Adipocyte (in vitro differentiated cells): Measurements from ENCODE around the gene CASKIN1.

ENCODE experiments used
- DNase-seq: peaks from one replicate; pipeline ENCODE4 v3.0.0-alpha.2; 2015; ENCODE audit warnings: low read depth
- H3K27me3 ChIP-seq: replicated peaks from 2 replicates; pipeline ENCODE4 v1.7.0; 2013; ENCODE audit warnings: mild to moderate bottlenecking, low read length, moderate library complexity; ENCODE audit not compliant: control insufficient read depth, insufficient read depth
- H3K36me3 ChIP-seq: 2 replicates; pipeline ENCODE4 v1.7.0; 2013; ENCODE audit warnings: low read length, mild to moderate bottlenecking, moderate library complexity; ENCODE audit not compliant: control insufficient read depth, insufficient read depth, severe bottlenecking
- H3K4me1 ChIP-seq: 2 replicates; pipeline ENCODE4 v1.7.0; 2013; ENCODE audit warnings: mild to moderate bottlenecking, low read length, moderate library complexity; ENCODE audit not compliant: control insufficient read depth, insufficient read depth
- H3K4me3 ChIP-seq: 2 replicates; pipeline ENCODE4 v1.7.0; 2013; ENCODE audit warnings: mild to moderate bottlenecking, low read length, moderate library complexity
- H3K9ac ChIP-seq: 2 replicates; pipeline ENCODE4 v1.7.0; 2013; ENCODE audit warnings: mild to moderate bottlenecking, low read length, moderate library complexity
- H3K9me3 ChIP-seq: 2 replicates; pipeline ENCODE4 v1.7.0; 2013; ENCODE audit warnings: mild to moderate bottlenecking, low read length, moderate library complexity; ENCODE audit not compliant: control insufficient read depth

Gene CASKIN1

GRCh38 chr16:2186505-2186904 lies 9.9 kb downstream of the CASKIN1 start:
- Histone ChIP-seq H3K4me3 (no peak overlapping the region), H3K36me3 (no peaks in the 10 kb centered on the region)
- DNase-seq = no peak

GRCh38 chr16:2186064-2186463 lies 10.3 kb downstream of the CASKIN1 start:
- no peak overlapping the region for H3K4me3 ChIP-seq
- H3K27me3 ChIP-seq = no peaks in the 10 kb centered on the region
- no peaks in the 10 kb centered on the region for H3K4me1 ChIP-seq
- DNase-seq = no peak
- H3K9me3 ChIP-seq = no peaks in the 10 kb centered on the region
- no peaks in the 10 kb centered on the region for H3K36me3 ChIP-seq
- H3K9ac ChIP-seq = no peak overlapping the region

More at GRCh38 chr16:2186505-2186904, 9.9 kb downstream of the CASKIN1 start:
- Histone ChIP-seq H3K4me1 (no peaks in the 10 kb centered on the region), H3K9me3 (no peaks in the 10 kb centered on the region), H3K9ac (no peak overlapping the region), H3K27me3 (peaks cover under 1% of the 10 kb centered on the region)

GRCh38 chr16:2184962-2185361 lies 11.4 kb downstream of the CASKIN1 start:
- DNase-seq = no peak
- H3K9ac ChIP-seq = no peak overlapping the region
- no peaks in the 10 kb centered on the region for H3K4me1 ChIP-seq

GRCh38 chr16:2184346-2184745 lies 12.1 kb downstream of the CASKIN1 start:
- no peaks in the 10 kb centered on the region for H3K9me3 ChIP-seq
- no peak for DNase-seq
- no peaks in the 10 kb centered on the region for H3K27me3 ChIP-seq
- no peak overlapping the region for H3K4me3 ChIP-seq
- H3K4me1 ChIP-seq = no peaks in the 10 kb centered on the region
- H3K36me3 ChIP-seq = no peaks in the 10 kb centered on the region
- no peak overlapping the region for H3K9ac ChIP-seq

More at GRCh38 chr16:2184962-2185361, 11.4 kb downstream of the CASKIN1 start:
- no peaks in the 10 kb centered on the region for H3K9me3 ChIP-seq
- H3K4me3 ChIP-seq = no peak overlapping the region
- H3K27me3 ChIP-seq = no peaks in the 10 kb centered on the region
- H3K36me3 ChIP-seq = no peaks in the 10 kb centered on the region

- Histone ChIP-seq H3K36me3 (no peaks in the 10 kb centered on the region), H3K27me3 (no peaks in the 10 kb centered on the region), H3K9ac (no peak overlapping the region), H3K4me1 (no peaks in the 10 kb centered on the region), H3K9me3 (no peaks in the 10 kb centered on the region), H3K4me3 (no peak overlapping the region)
- DNase-seq = no peak
These were observed 12.7 kb downstream of the CASKIN1 start for GRCh38 chr16:2183671-2184070.

- Histone ChIP-seq H3K27me3 (no peaks in the 10 kb centered on the region), H3K4me1 (no peaks in the 10 kb centered on the region), H3K9ac (no peak overlapping the region), H3K4me3 (no peak overlapping the region), H3K9me3 (no peaks in the 10 kb centered on the region), H3K36me3 (peaks cover 3% of the 10 kb centered on the region)
- DNase-seq = no peak
These were observed 14.5 kb downstream of the CASKIN1 start for GRCh38 chr16:2181952-2182351.

GRCh38 chr16:2180962-2181923 lies 15.2 kb downstream of the CASKIN1 start:
- Histone ChIP-seq H3K4me1 (no peaks in the 10 kb centered on the region), H3K9me3 (no peaks in the 10 kb centered on the region), H3K27me3 (no peaks in the 10 kb centered on the region), H3K4me3 (no peak overlapping the region), H3K9ac (no peak overlapping the region), H3K36me3 (peaks cover 5% of the 10 kb centered on the region)
- no peak for DNase-seq

GRCh38 chr16:2180461-2180860 lies 15.9 kb downstream of the CASKIN1 start:
- H3K4me1 ChIP-seq = no peaks in the 10 kb centered on the region
- no peak overlapping the region for H3K4me3 ChIP-seq
- no peak for DNase-seq
- no peak overlapping the region for H3K9ac ChIP-seq
- H3K9me3 ChIP-seq = no peaks in the 10 kb centered on the region
- no peaks in the 10 kb centered on the region for H3K27me3 ChIP-seq
- peaks cover 13% of the 10 kb centered on the region for H3K36me3 ChIP-seq

- no peaks in the 10 kb centered on the region for H3K9me3 ChIP-seq
- no peak for DNase-seq
- no peaks in the 10 kb centered on the region for H3K4me1 ChIP-seq
- peaks cover 22% of the 10 kb centered on the region for H3K36me3 ChIP-seq
- H3K9ac ChIP-seq = no peak overlapping the region
- no peaks in the 10 kb centered on the region for H3K27me3 ChIP-seq
- H3K4me3 ChIP-seq = no peak overlapping the region
These were observed 16.8 kb downstream of the CASKIN1 start for GRCh38 chr16:2179576-2179975.

- Histone ChIP-seq H3K4me1 (no peaks in the 10 kb centered on the region), H3K9ac (no peak overlapping the region), H3K9me3 (no peaks in the 10 kb centered on the region), H3K36me3 (peaks cover 26% of the 10 kb centered on the region), H3K4me3 (no peak overlapping the region), H3K27me3 (no peaks in the 10 kb centered on the region)
- DNase-seq = no peak
These were observed 17.3 kb downstream of the CASKIN1 start for GRCh38 chr16:2179107-2179501.

GRCh38 chr16:2178321-2179106 lies 17.9 kb downstream of the CASKIN1 start:
- peaks cover 30% of the 10 kb centered on the region for H3K36me3 ChIP-seq
- peak; percentile 11 for DNase-seq

More at GRCh38 chr16:2178321-2179106, 17.9 kb downstream of the CASKIN1 start:
- H3K9me3 ChIP-seq = no peaks in the 10 kb centered on the region
- no peaks in the 10 kb centered on the region for H3K27me3 ChIP-seq
- H3K9ac ChIP-seq = no peak overlapping the region
- H3K4me1 ChIP-seq = no peaks in the 10 kb centered on the region
- H3K4me3 ChIP-seq = no peak overlapping the region
